ENCODE measurements around the gene BRF1. TPM values are rescaled to one million over a fixed set of nuclear protein-coding genes. Genes with fewer than 3 reads are reported as not detected.

BRF1 gene
- total and polyA plus RNA-seq, 2 experiments from 2014 or later = 23.6 to 35.9 TPM

- Histone ChIP-seq H3K9me2 (replicated peaks; ENCODE audit: insufficient read depth) (no peaks in the 10 kb centered on the region), H4K20me1 (ENCODE audit: insufficient read depth, poor library complexity, severe bottlenecking) (no peaks in the 10 kb centered on the region), H3K4me1 (ENCODE audit: insufficient read depth) (no peaks in the 10 kb centered on the region), H3K36me3 (replicated peaks; ENCODE audit: insufficient read depth, low read depth) (no peaks in the 10 kb centered on the region), H2AFZ (no peak overlapping the region), H3K79me2 (no peaks in the 10 kb centered on the region), H3K4me3 (no peak overlapping the region), H3K27ac (no peak overlapping the region), H3K9me3 (ENCODE audit: low read depth) (no peaks in the 10 kb centered on the region), H3K4me2 (no peak overlapping the region), H3K27me3 (no peaks in the 10 kb centered on the region)
- no peak for DNase-seq (ENCODE audit: low spot score)
- TF ChIP-seq EZH2phosphoT487 (IDR thresholded peaks at IDR 0.05; ENCODE audit: low read depth, severe bottlenecking, unreplicated experiment) (no peak), EZH2 (IDR thresholded peaks at IDR 0.05; ENCODE audit: borderline replicate concordance) (no peak)
- TF ChIP-seq, protein P1, sequence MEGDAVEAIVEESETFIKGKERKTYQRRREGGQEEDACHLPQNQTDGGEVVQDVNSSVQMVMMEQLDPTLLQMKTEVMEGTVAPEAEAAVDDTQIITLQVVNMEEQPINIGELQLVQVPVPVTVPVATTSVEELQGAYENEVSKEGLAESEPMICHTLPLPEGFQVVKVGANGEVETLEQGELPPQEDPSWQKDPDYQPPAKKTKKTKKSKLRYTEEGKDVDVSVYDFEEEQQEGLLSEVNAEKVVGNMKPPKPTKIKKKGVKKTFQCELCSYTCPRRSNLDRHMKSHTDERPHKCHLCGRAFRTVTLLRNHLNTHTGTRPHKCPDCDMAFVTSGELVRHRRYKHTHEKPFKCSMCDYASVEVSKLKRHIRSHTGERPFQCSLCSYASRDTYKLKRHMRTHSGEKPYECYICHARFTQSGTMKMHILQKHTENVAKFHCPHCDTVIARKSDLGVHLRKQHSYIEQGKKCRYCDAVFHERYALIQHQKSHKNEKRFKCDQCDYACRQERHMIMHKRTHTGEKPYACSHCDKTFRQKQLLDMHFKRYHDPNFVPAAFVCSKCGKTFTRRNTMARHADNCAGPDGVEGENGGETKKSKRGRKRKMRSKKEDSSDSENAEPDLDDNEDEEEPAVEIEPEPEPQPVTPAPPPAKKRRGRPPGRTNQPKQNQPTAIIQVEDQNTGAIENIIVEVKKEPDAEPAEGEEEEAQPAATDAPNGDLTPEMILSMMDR (IDR thresholded peaks at IDR 0.05; ENCODE audit: poor library complexity) = no peak
- WGBS (ENCODE audit: low lambda C conversion rate, missing lambda C conversion rate) = 97% methylated on average over 29 of the region's 30 CpGs
Observed at GRCh38 chr14:105216490-105217247, 84.1 kb downstream of the BRF1 start.

DNA sequence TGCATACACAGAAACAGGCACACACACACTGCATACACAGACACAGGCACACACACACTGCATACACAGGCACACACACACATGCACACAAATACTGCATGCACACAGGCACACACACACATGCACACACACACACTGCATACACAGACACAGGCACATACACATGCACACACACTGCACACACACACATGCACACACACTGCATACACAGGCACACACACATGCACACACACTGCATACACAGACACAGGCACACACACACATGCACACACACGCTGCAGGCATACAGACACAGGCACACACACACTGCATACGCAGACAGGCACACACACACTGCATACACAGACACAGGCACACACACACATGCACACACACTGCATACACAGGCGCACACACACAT is 85.2 kb downstream of the BRF1 start:
- WGBS (ENCODE audit: low lambda C conversion rate, missing lambda C conversion rate) = 76% methylated on average over 3 of the region's 3 CpGs
- H3K36me3 ChIP-seq (replicated peaks; ENCODE audit: insufficient read depth, low read depth) = no peaks in the 10 kb centered on the region

DNA sequence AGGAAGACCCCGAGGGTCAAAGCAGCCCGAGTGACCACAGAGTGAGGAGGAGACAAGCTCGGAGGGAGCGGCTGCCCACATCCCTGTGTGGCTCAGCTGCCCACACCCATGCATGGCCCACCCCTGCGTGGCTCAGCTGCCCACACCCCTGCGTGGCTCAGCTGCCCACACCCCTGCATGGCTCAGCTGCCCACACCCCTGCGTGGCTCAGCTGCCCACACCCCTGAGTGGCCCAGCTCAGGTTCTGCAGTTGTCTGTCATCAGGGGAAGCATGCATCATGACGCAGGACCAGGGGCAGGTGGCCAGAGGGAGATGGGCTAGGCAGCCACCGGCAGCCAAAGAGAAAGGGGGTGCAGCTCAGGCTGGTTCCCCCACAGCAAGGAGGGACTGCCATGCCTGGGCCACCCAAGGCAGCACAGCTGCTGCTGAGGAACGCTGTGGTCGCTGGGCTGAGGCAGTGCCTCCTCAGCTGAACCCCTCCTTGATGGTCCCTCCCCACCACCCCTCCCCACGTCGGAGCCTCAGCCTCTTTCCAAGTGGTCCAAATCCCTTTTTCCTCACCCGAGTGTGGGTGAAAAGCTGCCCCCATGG is 86.4 kb downstream of the BRF1 start:
- Histone ChIP-seq H3K27me3 (no peaks in the 10 kb centered on the region), H3K79me2 (no peaks in the 10 kb centered on the region)

More for the DNA sequence above, 85.2 kb downstream of the BRF1 start:
- H3K4me1 ChIP-seq (ENCODE audit: insufficient read depth) = no peaks in the 10 kb centered on the region
- no peak overlapping the region for H3K4me2 ChIP-seq
- H2AFZ ChIP-seq = no peak overlapping the region
- no peak for TF ChIP-seq EZH2phosphoT487 (IDR thresholded peaks at IDR 0.05; ENCODE audit: low read depth, severe bottlenecking, unreplicated experiment)
- TF ChIP-seq, protein P1 (IDR thresholded peaks at IDR 0.05; ENCODE audit: poor library complexity) = no peak
- TF ChIP-seq EZH2 (IDR thresholded peaks at IDR 0.05; ENCODE audit: borderline replicate concordance) = no peak
- H3K9me3 ChIP-seq (ENCODE audit: low read depth) = no peaks in the 10 kb centered on the region
- H3K79me2 ChIP-seq = no peaks in the 10 kb centered on the region
- no peak overlapping the region for H3K4me3 ChIP-seq
- no peak for DNase-seq (ENCODE audit: low spot score)
- no peaks in the 10 kb centered on the region for H3K9me2 ChIP-seq (replicated peaks; ENCODE audit: insufficient read depth)
- no peak overlapping the region for H3K27ac ChIP-seq
- H4K20me1 ChIP-seq (ENCODE audit: insufficient read depth, poor library complexity, severe bottlenecking) = no peaks in the 10 kb centered on the region
- H3K27me3 ChIP-seq = no peaks in the 10 kb centered on the region

More for the DNA sequence above, 86.4 kb downstream of the BRF1 start:
- WGBS (ENCODE audit: low lambda C conversion rate, missing lambda C conversion rate) = 90% methylated on average over 13 of the region's 14 CpGs
- no peaks in the 10 kb centered on the region for H3K4me1 ChIP-seq (ENCODE audit: insufficient read depth)
- no peak overlapping the region for H3K4me3 ChIP-seq
- no peak overlapping the region for H3K27ac ChIP-seq
- H4K20me1 ChIP-seq (ENCODE audit: insufficient read depth, poor library complexity, severe bottlenecking) = no peaks in the 10 kb centered on the region
- no peak for DNase-seq (ENCODE audit: low spot score)
- H3K4me2 ChIP-seq = no peak overlapping the region
- H3K36me3 ChIP-seq (replicated peaks; ENCODE audit: insufficient read depth, low read depth) = no peaks in the 10 kb centered on the region
- H3K9me2 ChIP-seq (replicated peaks; ENCODE audit: insufficient read depth) = no peaks in the 10 kb centered on the region
- H2AFZ ChIP-seq = no peak overlapping the region
- H3K9me3 ChIP-seq (ENCODE audit: low read depth) = no peaks in the 10 kb centered on the region
- TF ChIP-seq EZH2phosphoT487 (IDR thresholded peaks at IDR 0.05; ENCODE audit: low read depth, severe bottlenecking, unreplicated experiment) (no peak), EZH2 (IDR thresholded peaks at IDR 0.05; ENCODE audit: borderline replicate concordance) (no peak)
- TF ChIP-seq, protein P1 (IDR thresholded peaks at IDR 0.05; ENCODE audit: poor library complexity) = no peak

All from hepatocyte (in vitro differentiated cells).